Stimulated activated naive B cell treated with anti-CD40 and anti-IgM and Interleukin-4, amounts not matched to agents 10 μg/mL and 1 μg/mL and 100 μg/mL, for 72 hours (primary cell): ENCODE measurements around the gene CALML3.
A peak's percentile ranks its signal among the peaks of the same experiment; 100 is the strongest.

Experiments used
- ATAC-seq, 2 donors: fragments of 150-1000 bp; cut with Tn5 transposase; replicated peaks; 2 replicates each; pipeline ENCODE4 v1.10.0; 2021; ENCODE audit warnings: moderate library complexity in 1 of 2
- DNase-seq: peaks from one replicate; pipeline ENCODE4 v3.0.0; 2021
- H3K27ac Mint-ChIP-seq: one replicate; pipeline ENCODE4 v1.8.0; 2022; ENCODE audit warnings: mild to moderate bottlenecking, mixed read lengths
- H3K27me3 Mint-ChIP-seq, 2 donors: one replicate each; pipeline ENCODE4 v1.8.0; 2022; ENCODE audit warnings: mixed read lengths in 2 of 2
- H3K36me3 Mint-ChIP-seq, 2 donors: one replicate each; pipeline ENCODE4 v1.8.0; 2022; ENCODE audit warnings: mixed read lengths in 2 of 2, mild to moderate bottlenecking in 1 of 2
- H3K4me1 Mint-ChIP-seq, 2 donors: one replicate each; pipeline ENCODE4 v1.8.0; 2022; ENCODE audit warnings: mixed read lengths in 2 of 2, mild to moderate bottlenecking in 1 of 2
- H3K4me3 Mint-ChIP-seq, 2 donors: one replicate each; pipeline ENCODE4 v1.8.0; 2022; ENCODE audit warnings: mild to moderate bottlenecking in 2 of 2, mixed read lengths in 2 of 2, moderate library complexity in 1 of 2
- H3K9me3 Mint-ChIP-seq, 2 donors: one replicate each; pipeline ENCODE4 v1.8.0; 2022; ENCODE audit warnings: mixed read lengths in 2 of 2, mild to moderate bottlenecking in 1 of 2

The CALML3 gene

GRCh38 chr10:5575144-5575481, 50.4 kb downstream of the CALML3 start:
- no peak for ATAC-seq
- no peak overlapping the region for H3K4me3 Mint-ChIP-seq
- no peaks in the 10 kb centered on the region for H3K36me3 Mint-ChIP-seq
- no peaks in the 10 kb centered on the region for H3K9me3 Mint-ChIP-seq
- no peak for DNase-seq
- H3K4me1 Mint-ChIP-seq = peaks cover 6 to 13% of the 10 kb centered on the region in 2 donors
- peaks cover 0 to 11% of the 10 kb centered on the region in 2 donors for H3K27me3 Mint-ChIP-seq
- H3K27ac Mint-ChIP-seq = no peak overlapping the region

GRCh38 chr10:5575482-5576153, 50.9 kb downstream of the CALML3 start:
- H3K4me1 Mint-ChIP-seq = peaks cover 6 to 15% of the 10 kb centered on the region in 2 donors
- H3K4me3 Mint-ChIP-seq = no peak overlapping the region
- no peak overlapping the region for H3K27ac Mint-ChIP-seq
- ATAC-seq (peak in 1 of 2 donors; percentile 15), DNase-seq (no peak)
- peaks cover 0 to 11% of the 10 kb centered on the region in 2 donors for H3K27me3 Mint-ChIP-seq
- no peaks in the 10 kb centered on the region for H3K9me3 Mint-ChIP-seq
- no peaks in the 10 kb centered on the region for H3K36me3 Mint-ChIP-seq

GRCh38 chr10:5576154-5576748, 51.5 kb downstream of the CALML3 start:
- H3K9me3 Mint-ChIP-seq = no peaks in the 10 kb centered on the region
- no peak for ATAC-seq
- peak overlapping the region; percentile 1 for H3K27ac Mint-ChIP-seq

More at GRCh38 chr10:5576154-5576748, 51.5 kb downstream of the CALML3 start:
- Mint-ChIP-seq H3K4me3 (no peak overlapping the region), H3K27me3 (peaks cover 0 to 11% of the 10 kb centered on the region in 2 donors), H3K4me1 (peaks cover 11 to 19% of the 10 kb centered on the region in 2 donors), H3K36me3 (no peaks in the 10 kb centered on the region)
- DNase-seq = no peak
